WI38 (cell line): Measurements from ENCODE around the gene ATP11C.

Experiments
- H3K4me3 ChIP-seq: 2 replicates; pipeline ENCODE4 v1.5.1; 2011; ENCODE audit warnings: low read depth, mild to moderate bottlenecking, control low read depth, low read length
- TF ChIP-seq, protein P1 (sequence below): IDR thresholded peaks from 2 replicates; pipeline ENCODE4 v1.5.1; 2012; ENCODE audit warnings: low read depth, mild to moderate bottlenecking, control low read depth, low read length

Gene ATP11C

DNA sequence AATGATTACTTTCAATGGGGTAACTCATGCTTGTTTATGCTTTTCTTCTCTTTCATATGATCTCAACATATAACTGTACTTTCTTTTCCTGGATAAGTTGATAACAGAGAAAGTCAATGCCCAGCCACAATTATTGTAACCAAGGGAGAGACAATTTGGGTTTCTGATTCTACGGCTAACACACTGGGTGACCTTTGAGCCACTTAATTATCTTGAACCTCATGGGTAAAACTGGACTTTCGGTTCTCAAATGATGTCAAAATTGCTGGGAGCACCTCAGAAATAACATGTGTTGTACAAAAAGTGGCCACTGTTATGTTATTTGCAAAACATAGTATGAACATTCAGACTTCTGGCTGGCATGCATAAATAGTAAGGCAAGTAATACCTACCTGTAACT is 145.3 kb downstream of the ATP11C start:
- TF ChIP-seq, protein P1, sequence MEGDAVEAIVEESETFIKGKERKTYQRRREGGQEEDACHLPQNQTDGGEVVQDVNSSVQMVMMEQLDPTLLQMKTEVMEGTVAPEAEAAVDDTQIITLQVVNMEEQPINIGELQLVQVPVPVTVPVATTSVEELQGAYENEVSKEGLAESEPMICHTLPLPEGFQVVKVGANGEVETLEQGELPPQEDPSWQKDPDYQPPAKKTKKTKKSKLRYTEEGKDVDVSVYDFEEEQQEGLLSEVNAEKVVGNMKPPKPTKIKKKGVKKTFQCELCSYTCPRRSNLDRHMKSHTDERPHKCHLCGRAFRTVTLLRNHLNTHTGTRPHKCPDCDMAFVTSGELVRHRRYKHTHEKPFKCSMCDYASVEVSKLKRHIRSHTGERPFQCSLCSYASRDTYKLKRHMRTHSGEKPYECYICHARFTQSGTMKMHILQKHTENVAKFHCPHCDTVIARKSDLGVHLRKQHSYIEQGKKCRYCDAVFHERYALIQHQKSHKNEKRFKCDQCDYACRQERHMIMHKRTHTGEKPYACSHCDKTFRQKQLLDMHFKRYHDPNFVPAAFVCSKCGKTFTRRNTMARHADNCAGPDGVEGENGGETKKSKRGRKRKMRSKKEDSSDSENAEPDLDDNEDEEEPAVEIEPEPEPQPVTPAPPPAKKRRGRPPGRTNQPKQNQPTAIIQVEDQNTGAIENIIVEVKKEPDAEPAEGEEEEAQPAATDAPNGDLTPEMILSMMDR = no peak
- no peak overlapping the region for H3K4me3 ChIP-seq

DNA sequence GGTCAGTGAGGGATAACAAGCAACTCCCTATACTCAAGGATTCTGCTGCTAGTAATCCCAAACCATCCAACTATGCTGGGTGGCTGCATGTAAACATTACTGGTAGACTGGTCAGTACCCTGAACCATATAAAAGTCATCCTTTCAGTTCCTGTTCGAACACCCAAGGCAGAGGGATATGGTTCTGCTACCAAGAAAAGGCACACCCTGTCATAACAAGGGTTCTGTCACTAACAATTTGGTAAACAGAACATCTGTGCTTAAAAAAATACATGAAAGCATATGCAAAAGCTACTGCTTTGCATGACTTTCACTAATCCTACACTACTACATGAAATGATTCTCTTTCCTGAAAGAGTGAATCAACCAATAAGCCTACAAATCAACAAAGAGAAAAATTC is 148.0 kb downstream of the ATP11C start:
- H3K4me3 ChIP-seq = no peak overlapping the region
- TF ChIP-seq, protein P1 = no peak

GRCh38 chrX:139783959-139784358 is 148.9 kb downstream of the ATP11C start:
- H3K4me3 ChIP-seq = no peak overlapping the region
- TF ChIP-seq, protein P1 = no peak

DNA sequence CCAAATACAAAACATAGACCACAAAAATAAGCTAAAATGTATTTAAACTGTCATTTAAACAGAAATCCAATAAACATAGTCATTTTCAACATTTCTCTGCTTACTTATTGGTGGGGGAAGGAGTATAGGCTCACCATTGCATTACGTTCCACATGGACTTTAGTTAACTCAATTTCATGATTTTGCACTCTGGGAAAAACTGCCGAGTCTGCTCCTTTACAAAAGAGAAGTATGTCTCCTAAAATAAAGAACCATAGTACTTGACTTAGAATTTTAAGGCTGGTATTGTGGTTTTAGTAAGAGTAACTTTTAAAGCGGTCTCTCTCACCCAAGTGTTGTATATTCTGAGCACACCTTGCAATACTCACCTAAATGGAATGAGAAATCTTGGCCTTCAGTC is 149.8 kb downstream of the ATP11C start:
- TF ChIP-seq, protein P1 = no peak
- H3K4me3 ChIP-seq = no peak overlapping the region

DNA sequence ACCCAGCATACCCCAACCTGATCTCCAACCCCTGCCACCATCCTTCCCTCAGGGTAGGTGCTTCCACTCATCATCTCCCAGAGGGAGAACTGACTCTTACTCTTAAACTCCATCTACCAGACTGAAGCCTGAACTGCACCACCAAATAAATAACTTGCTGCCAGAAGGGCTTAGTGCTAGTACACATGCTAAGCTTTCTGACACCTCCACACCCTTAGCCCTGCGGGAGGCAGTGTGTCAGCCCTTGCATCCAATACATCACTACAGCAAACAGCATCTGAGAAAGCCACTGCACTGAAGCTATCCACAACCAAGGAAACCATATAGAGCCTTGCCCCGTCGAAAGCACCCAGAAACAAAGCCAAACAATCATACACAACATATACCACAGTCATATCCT is 156.3 kb downstream of the ATP11C start:
- no peak overlapping the region for H3K4me3 ChIP-seq
- TF ChIP-seq, protein P1 = no peak

GRCh38 chrX:139770366-139770765 is 162.5 kb downstream of the ATP11C start:
- no peak overlapping the region for H3K4me3 ChIP-seq

GRCh38 chrX:139766545-139766983 is 166.3 kb downstream of the ATP11C start:
- TF ChIP-seq, protein P1 = no peak

More at GRCh38 chrX:139770366-139770765, 162.5 kb downstream of the ATP11C start:
- TF ChIP-seq, protein P1 = no peak

More at GRCh38 chrX:139766545-139766983, 166.3 kb downstream of the ATP11C start:
- no peak overlapping the region for H3K4me3 ChIP-seq
